Hepatocyte (in vitro differentiated cells): ENCODE measurements around the gene MEGF11. TPM values are rescaled to one million over a fixed set of nuclear protein-coding genes. Genes with fewer than 3 reads are reported as not detected.

Experiments used
- DNase-seq: peaks from one replicate; pipeline ENCODE4 v3.0.0-alpha.2; 2016; ENCODE audit warnings: low spot score
- H2AFZ ChIP-seq: fragments of 200-600 bp; sonication (generic); 2 replicates; pipeline ENCODE4 v1.6.0; 2016; ENCODE audit warnings: antibody characterized with exemption, mild to moderate bottlenecking
- H3K27ac ChIP-seq: fragments of 200-600 bp; sonication (generic); 2 replicates; pipeline ENCODE4 v1.5.1; 2016; ENCODE audit warnings: mild to moderate bottlenecking
- H3K27me3 ChIP-seq: fragments of 200-600 bp; sonication (generic); 2 replicates; pipeline ENCODE4 v1.6.1; 2016
- H3K36me3 ChIP-seq: fragments of 200-600 bp; sonication (generic); replicated peaks from 2 replicates; pipeline ENCODE4 v1.5.1; 2016; ENCODE audit warnings: low read depth; ENCODE audit not compliant: insufficient read depth
- H3K4me1 ChIP-seq: fragments of 200-600 bp; sonication (generic); 2 replicates; pipeline ENCODE4 v1.5.1; 2016; ENCODE audit warnings: mild to moderate bottlenecking, moderate library complexity; ENCODE audit not compliant: insufficient read depth
- H3K4me2 ChIP-seq: fragments of 200-600 bp; sonication (generic); 2 replicates; pipeline ENCODE4 v1.6.0; 2016
- H3K4me3 ChIP-seq: fragments of 200-600 bp; sonication (generic); 2 replicates; pipeline ENCODE4 v1.5.1; 2016; ENCODE audit warnings: mild to moderate bottlenecking
- H3K79me2 ChIP-seq: fragments of 200-600 bp; sonication (generic); 2 replicates; pipeline ENCODE4 v1.6.0; 2017; ENCODE audit warnings: mild to moderate bottlenecking
- H3K9me2 ChIP-seq: fragments of 200-600 bp; sonication (generic); replicated peaks from 2 replicates; pipeline ENCODE4 v1.6.0; 2017; ENCODE audit warnings: mild to moderate bottlenecking; ENCODE audit not compliant: insufficient read depth
- H3K9me3 ChIP-seq: fragments of 200-600 bp; sonication (generic); 2 replicates; pipeline ENCODE4 v1.5.1; 2016; ENCODE audit warnings: low read depth, mild to moderate bottlenecking
- H4K20me1 ChIP-seq: fragments of 200-600 bp; sonication (generic); 2 replicates; pipeline ENCODE4 v1.6.0; 2016; ENCODE audit warnings: mild to moderate bottlenecking; ENCODE audit not compliant: insufficient read depth, poor library complexity, severe bottlenecking
- CTCF ChIP-seq: fragments of 200-600 bp; sonication (generic); IDR thresholded peaks from 2 replicates; pipeline ENCODE4 v1.5.1; 2016; ENCODE audit warnings: antibody characterized with exemption, mild to moderate bottlenecking; ENCODE audit not compliant: poor library complexity
- EZH2 ChIP-seq: fragments of 200-600 bp; sonication (generic); IDR thresholded peaks from 2 replicates; pipeline ENCODE4 v1.6.1; 2016; ENCODE audit warnings: antibody characterized with exemption, mild to moderate bottlenecking, borderline replicate concordance
- EZH2phosphoT487 ChIP-seq: fragments of 200-600 bp; sonication (generic); IDR thresholded peaks from one replicate; pipeline ENCODE4 v1.6.1; 2018; ENCODE audit warnings: antibody characterized with exemption, mild to moderate bottlenecking, low read depth, moderate library complexity; ENCODE audit not compliant: unreplicated experiment, severe bottlenecking
- WGBS: methylation state at CpG from one replicate; pipeline ENCODE4 v1.1.6; 2016; ENCODE audit warnings: low lambda C conversion rate; ENCODE audit errors: missing lambda C conversion rate; 5-methylcytosine and 5-hydroxymethylcytosine counted together
- polyA plus RNA-seq: library from polyadenylated mRNA; unstranded; fragments of >200 nt; fragmentation: Nextera tagmentation; extraction: Ambion mirVana; gene quantifications from 2 replicates; pipeline ENCODE4 v1.2.1, GENCODE V29; 2016
- total RNA-seq: library from RNA; depleted of rRNA; stranded (reverse); fragments of >200 nt; gene quantifications from 2 replicates; pipeline ENCODE4 v1.2.3, GENCODE V29; 2014

Gene MEGF11
- total and polyA plus RNA-seq, 2 experiments from 2014 or later: 0.07 to 0.25 TPM

GRCh38 chr15:66134284-66134683, 119.3 kb downstream of the MEGF11 start:
- no peaks in the 10 kb centered on the region for H3K79me2 ChIP-seq
- no peak overlapping the region for H2AFZ ChIP-seq
- H3K9me3 ChIP-seq: no peaks in the 10 kb centered on the region
- no peak for TF ChIP-seq EZH2
- TF ChIP-seq CTCF: no peak
- TF ChIP-seq EZH2phosphoT487: no peak
- no peak overlapping the region for H3K4me3 ChIP-seq
- no peaks in the 10 kb centered on the region for H3K36me3 ChIP-seq
- no peak overlapping the region for H3K27ac ChIP-seq
- no peaks in the 10 kb centered on the region for H4K20me1 ChIP-seq
- H3K4me1 ChIP-seq: no peaks in the 10 kb centered on the region
- no peak for DNase-seq
- WGBS: 89% methylated on average over 3 of the region's 3 CpGs
- H3K4me2 ChIP-seq: no peak overlapping the region
- no peaks in the 10 kb centered on the region for H3K9me2 ChIP-seq
- H3K27me3 ChIP-seq: no peaks in the 10 kb centered on the region

- Histone ChIP-seq H3K27me3 (no peaks in the 10 kb centered on the region), H3K9me3 (no peaks in the 10 kb centered on the region), H3K4me1 (no peaks in the 10 kb centered on the region), H3K79me2 (no peaks in the 10 kb centered on the region), H3K9me2 (no peaks in the 10 kb centered on the region), H3K4me3 (no peak overlapping the region), H2AFZ (no peak overlapping the region), H3K27ac (no peak overlapping the region), H3K4me2 (no peak overlapping the region), H3K36me3 (no peaks in the 10 kb centered on the region), H4K20me1 (no peaks in the 10 kb centered on the region)
- no peak for TF ChIP-seq EZH2
- no peak for TF ChIP-seq EZH2phosphoT487
- no peak for TF ChIP-seq CTCF
- DNase-seq: no peak
- 69% methylated on average over 10 of the region's 10 CpGs for WGBS
Measured at GRCh38 chr15:66133247-66133885, 120.2 kb downstream of the MEGF11 start.

GRCh38 chr15:66132251-66132816, 121.2 kb downstream of the MEGF11 start:
- H3K9me3 ChIP-seq: no peaks in the 10 kb centered on the region
- TF ChIP-seq CTCF (no peak), EZH2phosphoT487 (no peak), EZH2 (no peak)
- H2AFZ ChIP-seq: no peak overlapping the region
- H4K20me1 ChIP-seq: no peaks in the 10 kb centered on the region
- no peaks in the 10 kb centered on the region for H3K4me1 ChIP-seq
- no peak overlapping the region for H3K27ac ChIP-seq
- H3K9me2 ChIP-seq: no peaks in the 10 kb centered on the region
- 74% methylated on average over 5 of the region's 5 CpGs for WGBS
- H3K4me2 ChIP-seq: no peak overlapping the region
- H3K79me2 ChIP-seq: no peaks in the 10 kb centered on the region
- no peak overlapping the region for H3K4me3 ChIP-seq
- H3K27me3 ChIP-seq: no peaks in the 10 kb centered on the region
- no peak for DNase-seq
- H3K36me3 ChIP-seq: no peaks in the 10 kb centered on the region
